GM12865 (cell line): Measurements from ENCODE around the gene SOHLH1.

ENCODE experiments used
- DNase-seq: peaks from one replicate; pipeline ENCODE4 v3.0.0; 2010; ENCODE audit warnings: low read depth
- H3K4me3 ChIP-seq: 2 replicates; pipeline ENCODE4 v1.5.1; 2011; ENCODE audit warnings: mild to moderate bottlenecking, low read depth, low read length, control low read depth
- CTCF ChIP-seq: IDR thresholded peaks from 2 replicates; pipeline ENCODE4 v1.5.1; 2011; ENCODE audit warnings: low read length, control low read depth, low read depth, inconsistent platforms; ENCODE audit not compliant: insufficient read depth; ENCODE audit errors: missing control alignments

Gene SOHLH1

DNA sequence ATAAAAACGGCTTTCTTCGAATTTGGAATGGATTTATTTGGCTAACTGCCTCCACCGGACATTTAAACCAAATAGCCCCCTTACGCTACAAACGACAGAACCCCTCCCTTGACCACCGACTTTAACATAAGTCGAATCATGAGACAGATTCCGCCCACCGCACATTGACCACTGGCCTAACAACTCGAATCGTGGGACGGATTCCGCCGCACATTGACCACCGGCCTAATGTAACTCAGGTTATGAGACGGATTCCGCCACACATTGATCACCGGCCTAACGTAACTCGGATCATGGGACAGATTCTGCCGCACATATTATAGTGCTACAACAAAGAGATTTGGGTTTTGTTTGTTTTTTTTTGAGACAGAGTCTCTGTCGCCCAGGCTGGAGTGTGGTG lies 38.9 kb downstream of the SOHLH1 start:
- no peak for TF ChIP-seq CTCF
- H3K4me3 ChIP-seq, result no peak overlapping the region
- DNase-seq, result no peak

DNA sequence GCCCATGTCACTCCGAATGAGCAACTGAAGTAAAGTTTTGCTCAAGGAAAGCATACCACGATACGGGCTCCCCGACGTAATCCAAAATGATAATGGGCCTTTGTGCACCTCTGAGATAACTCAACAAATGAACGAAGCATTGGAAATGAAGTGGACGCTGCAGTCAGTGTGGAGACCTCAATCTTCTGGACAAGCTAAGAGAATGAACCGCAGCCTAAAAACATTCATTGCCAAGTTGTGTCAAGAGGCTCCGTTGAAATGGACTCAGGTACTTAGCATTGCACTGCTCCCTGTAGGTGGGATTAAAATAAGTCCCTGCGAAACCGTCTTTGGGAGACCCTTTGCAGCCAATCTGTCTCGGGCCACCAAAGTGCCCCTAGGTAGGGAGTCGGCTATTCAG lies 40.0 kb downstream of the SOHLH1 start:
- TF ChIP-seq CTCF, result no peak
- H3K4me3 ChIP-seq, result no peak overlapping the region
- no peak for DNase-seq

- TF ChIP-seq CTCF, result no peak
- no peak for DNase-seq
- H3K4me3 ChIP-seq, result no peak overlapping the region
Observed at GRCh38 chr9:135657416-135657815, 41.9 kb downstream of the SOHLH1 start.

DNA sequence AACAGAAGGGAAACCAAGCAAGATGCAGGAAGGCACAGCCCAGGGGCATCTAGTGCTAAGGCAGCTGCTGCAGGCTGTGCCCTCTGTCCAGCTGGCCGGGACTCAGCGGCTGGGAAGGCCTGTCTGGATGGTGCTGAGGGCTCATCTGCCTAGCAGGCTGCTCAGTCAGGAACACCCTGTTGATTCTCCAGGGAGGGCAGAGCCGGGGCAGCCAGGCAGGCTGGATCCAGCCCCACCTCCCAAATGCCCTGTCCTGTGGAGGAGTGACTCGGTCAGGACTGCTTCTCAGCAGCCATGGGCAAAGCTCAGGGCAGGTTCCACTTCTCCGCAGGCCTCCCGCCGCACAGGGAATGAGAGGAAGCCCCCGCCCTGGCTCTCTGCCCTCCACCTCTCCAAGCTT lies 44.0 kb downstream of the SOHLH1 start:
- no peak overlapping the region for H3K4me3 ChIP-seq
- DNase-seq, result no peak
- TF ChIP-seq CTCF, result no peak

DNA sequence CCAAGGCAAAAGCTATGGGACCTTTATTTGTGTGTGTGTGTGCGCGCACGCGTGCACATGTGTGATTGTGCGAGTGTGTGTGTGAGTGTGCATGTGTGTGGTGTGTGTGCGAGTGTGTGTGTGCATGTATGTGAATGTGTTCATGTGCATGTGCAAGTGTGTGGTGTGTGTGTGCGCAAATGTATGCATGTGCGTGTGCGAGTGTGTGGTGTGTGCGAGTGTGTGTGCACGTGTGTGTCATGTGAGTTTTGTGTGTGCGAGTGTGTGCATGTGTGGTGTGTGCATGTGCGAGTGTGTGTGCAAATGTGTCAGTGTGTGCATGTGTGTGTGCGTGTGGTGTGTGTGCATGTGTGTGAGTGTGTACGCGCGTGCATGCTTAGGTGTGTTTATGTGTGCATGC lies 48.9 kb downstream of the SOHLH1 start:
- H3K4me3 ChIP-seq, result no peak overlapping the region
- no peak for DNase-seq
- TF ChIP-seq CTCF, result no peak

DNA sequence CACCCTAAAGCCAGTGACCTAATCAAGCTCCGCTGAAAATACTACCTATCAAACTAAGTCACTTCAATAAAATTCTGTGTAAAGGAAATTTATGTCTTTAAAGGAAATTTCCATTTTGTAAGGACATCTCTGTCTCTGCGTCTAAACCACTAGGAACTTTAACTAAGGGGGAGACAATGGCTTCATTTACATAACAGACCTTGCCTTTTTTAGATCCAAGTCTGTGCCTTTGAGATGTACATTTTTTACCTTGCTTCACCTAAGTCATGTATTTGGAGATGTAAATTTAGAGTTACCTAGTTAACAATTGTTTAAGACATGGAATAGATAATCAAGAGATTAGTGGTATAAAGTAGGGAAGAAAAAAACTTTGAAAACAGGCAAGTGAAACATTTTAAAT lies 49.8 kb downstream of the SOHLH1 start:
- no peak for DNase-seq
- no peak overlapping the region for H3K4me3 ChIP-seq
- no peak for TF ChIP-seq CTCF

- no peak for TF ChIP-seq CTCF
- H3K4me3 ChIP-seq, result no peak overlapping the region
- DNase-seq, result no peak
Observed at GRCh38 chr9:135648494-135649410, 50.5 kb downstream of the SOHLH1 start.
